HL-60 (cell line): Measurements from ENCODE around the gene GNRHR.

Experiments
- DNase-seq, 2 experiments: peaks; one replicate each; pipeline ENCODE4 v3.0.0-alpha.2; 2010 to 2020; ENCODE audit warnings: low read depth in 1 of 2, low spot score in 1 of 2
- H3K27ac ChIP-seq: fragments of 250-450 bp; sonication (Bioruptor Pico); replicated peaks from 2 replicates; pipeline ENCODE4 v1.5.1; 2020; ENCODE audit warnings: mild to moderate bottlenecking, moderate library complexity
- H3K27me3 ChIP-seq: fragments of 250-450 bp; sonication (Bioruptor Pico); 2 replicates; pipeline ENCODE4 v1.5.1; 2021; ENCODE audit warnings: mild to moderate bottlenecking, moderate library complexity; ENCODE audit not compliant: insufficient read depth, poor library complexity, severe bottlenecking
- H3K4me3 ChIP-seq: replicated peaks from 2 replicates; pipeline ENCODE4 v1.5.1; 2011; ENCODE audit warnings: mild to moderate bottlenecking, control low read depth, low read length; ENCODE audit not compliant: insufficient read depth
- CTCF ChIP-seq: IDR thresholded peaks from one replicate; pipeline ENCODE4 v1.5.1; 2011; ENCODE audit warnings: low read length, control low read depth, inconsistent platforms; ENCODE audit not compliant: insufficient read depth
- GABPA ChIP-seq: IDR thresholded peaks from 2 replicates; pipeline ENCODE4 v1.6.1; 2012; ENCODE audit warnings: low read depth
- POLR2AphosphoS5 ChIP-seq: IDR thresholded peaks from 2 replicates; pipeline ENCODE4 v1.6.1; 2012; ENCODE audit warnings: low read depth
- REST ChIP-seq: IDR thresholded peaks from 2 replicates; pipeline ENCODE4 v1.6.1; 2012; ENCODE audit warnings: low read depth; ENCODE audit not compliant: insufficient replicate concordance
- SPI1 ChIP-seq: IDR thresholded peaks from 2 replicates; pipeline ENCODE4 v1.6.1; 2012; ENCODE audit warnings: low read depth, mild to moderate bottlenecking, borderline replicate concordance

Gene GNRHR

GRCh38 chr4:67746797-67747495 is 7.2 kb downstream of the GNRHR start:
- Histone ChIP-seq H3K27ac (no peak overlapping the region), H3K27me3 (no peaks in the 10 kb centered on the region), H3K4me3 (no peak overlapping the region)
- DNase-seq: no peak
- TF ChIP-seq REST (no peak), GABPA (no peak), POLR2AphosphoS5 (no peak), SPI1 (no peak), CTCF (no peak)

- no peak for DNase-seq
Observed at GRCh38 chr4:67744561-67745283, 9.5 kb downstream of the GNRHR start.

GRCh38 chr4:67743194-67743593 is 11.0 kb downstream of the GNRHR start:
- no peak overlapping the region for H3K4me3 ChIP-seq
- DNase-seq: no peak
- TF ChIP-seq POLR2AphosphoS5 (no peak), GABPA (no peak), CTCF (no peak), SPI1 (no peak), REST (no peak)
- no peak overlapping the region for H3K27ac ChIP-seq
- H3K27me3 ChIP-seq: no peaks in the 10 kb centered on the region

More at GRCh38 chr4:67744561-67745283, 9.5 kb downstream of the GNRHR start:
- H3K27ac ChIP-seq: no peak overlapping the region
- no peaks in the 10 kb centered on the region for H3K27me3 ChIP-seq
- H3K4me3 ChIP-seq: no peak overlapping the region
- TF ChIP-seq SPI1 (no peak), GABPA (no peak), CTCF (no peak)
